T-helper 1 cell (primary cell): Measurements from ENCODE around the gene ICA1.

ENCODE experiments used
- DNase-seq, 5 donors: peaks; one replicate each; pipeline ENCODE4 v3.0.0-alpha.2; 2012 to 2020

Gene ICA1

GRCh38 chr7:8197994-8198698 lies 63.8 kb downstream of the ICA1 start:
- DNase-seq, result peak in 1 of 5 donors; percentile 87

GRCh38 chr7:8192897-8193296 lies 69.1 kb downstream of the ICA1 start:
- no peak for DNase-seq

- peak; percentile 34 to 77 (median 50) for DNase-seq
Measured at GRCh38 chr7:8190119-8190895, 71.7 kb downstream of the ICA1 start.

- no peak for DNase-seq
Measured at GRCh38 chr7:8189625-8190024, 72.3 kb downstream of the ICA1 start.

- no peak for DNase-seq
Measured at GRCh38 chr7:8185926-8186683, 75.9 kb downstream of the ICA1 start.

- DNase-seq, result no peak
Measured at GRCh38 chr7:8184221-8184620, 77.7 kb downstream of the ICA1 start.

- DNase-seq, result no peak
Measured at GRCh38 chr7:8179486-8179885, 82.5 kb downstream of the ICA1 start.

GRCh38 chr7:8178353-8178752 lies 83.6 kb downstream of the ICA1 start:
- DNase-seq, result no peak

- DNase-seq, result peak in 1 of 5 donors; percentile 73
Measured at GRCh38 chr7:8177109-8177933, 84.6 kb downstream of the ICA1 start.

- DNase-seq, result peak in 4 of 5 donors; percentile 20 to 95 (median 40)
Measured at GRCh38 chr7:8176370-8177081, 85.4 kb downstream of the ICA1 start.

- DNase-seq, result no peak
Measured at GRCh38 chr7:8175929-8176369, 86.0 kb downstream of the ICA1 start.

GRCh38 chr7:8172372-8173354 lies 89.3 kb downstream of the ICA1 start:
- DNase-seq, result no peak

- DNase-seq, result no peak
Measured at GRCh38 chr7:8169171-8169570, 92.8 kb downstream of the ICA1 start.

- no peak for DNase-seq
Measured at GRCh38 chr7:8168336-8168735, 93.6 kb downstream of the ICA1 start.

GRCh38 chr7:8165150-8165549 lies 96.8 kb downstream of the ICA1 start:
- DNase-seq, result no peak

- no peak for DNase-seq
Measured at GRCh38 chr7:8162181-8162580, 99.8 kb downstream of the ICA1 start.

GRCh38 chr7:8161364-8161828 lies 100.6 kb downstream of the ICA1 start:
- DNase-seq, result no peak

GRCh38 chr7:8160779-8161345 lies 101.1 kb downstream of the ICA1 start:
- no peak for DNase-seq

- no peak for DNase-seq
Measured at GRCh38 chr7:8160250-8160649, 101.7 kb downstream of the ICA1 start.

- DNase-seq, result no peak
Measured at GRCh38 chr7:8159595-8159994, 102.4 kb downstream of the ICA1 start.
